Measurements from ENCODE around the gene SGSM2.

DNA sequence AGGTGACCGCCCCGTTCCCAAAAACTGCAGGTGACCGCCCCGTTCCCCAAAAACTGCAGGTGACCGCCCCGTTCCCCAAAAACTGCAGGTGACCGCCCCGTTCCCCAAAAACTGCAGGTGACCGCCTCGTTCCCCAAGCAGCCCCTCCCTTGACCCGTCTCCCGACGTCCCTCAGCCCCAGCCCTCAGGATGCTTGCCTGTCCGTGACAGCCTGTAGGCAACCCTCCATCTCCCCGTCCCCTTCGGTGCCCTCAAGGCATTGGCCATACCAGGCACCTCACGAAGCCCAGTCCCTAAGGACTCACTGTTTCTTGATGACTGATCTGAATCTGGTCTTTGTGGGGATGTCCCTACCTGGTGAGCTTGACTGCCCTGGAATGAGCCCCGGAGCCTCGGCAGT is 25.1 kb downstream of the SGSM2 start:
- TF ChIP-seq, protein P1, sequence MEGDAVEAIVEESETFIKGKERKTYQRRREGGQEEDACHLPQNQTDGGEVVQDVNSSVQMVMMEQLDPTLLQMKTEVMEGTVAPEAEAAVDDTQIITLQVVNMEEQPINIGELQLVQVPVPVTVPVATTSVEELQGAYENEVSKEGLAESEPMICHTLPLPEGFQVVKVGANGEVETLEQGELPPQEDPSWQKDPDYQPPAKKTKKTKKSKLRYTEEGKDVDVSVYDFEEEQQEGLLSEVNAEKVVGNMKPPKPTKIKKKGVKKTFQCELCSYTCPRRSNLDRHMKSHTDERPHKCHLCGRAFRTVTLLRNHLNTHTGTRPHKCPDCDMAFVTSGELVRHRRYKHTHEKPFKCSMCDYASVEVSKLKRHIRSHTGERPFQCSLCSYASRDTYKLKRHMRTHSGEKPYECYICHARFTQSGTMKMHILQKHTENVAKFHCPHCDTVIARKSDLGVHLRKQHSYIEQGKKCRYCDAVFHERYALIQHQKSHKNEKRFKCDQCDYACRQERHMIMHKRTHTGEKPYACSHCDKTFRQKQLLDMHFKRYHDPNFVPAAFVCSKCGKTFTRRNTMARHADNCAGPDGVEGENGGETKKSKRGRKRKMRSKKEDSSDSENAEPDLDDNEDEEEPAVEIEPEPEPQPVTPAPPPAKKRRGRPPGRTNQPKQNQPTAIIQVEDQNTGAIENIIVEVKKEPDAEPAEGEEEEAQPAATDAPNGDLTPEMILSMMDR (IDR thresholded peaks at IDR 0.05; ENCODE audit: insufficient read depth, low read length) = no peak
- TF ChIP-seq GABPA (IDR thresholded peaks at IDR 0.05; ENCODE audit: low read depth) = no peak
- TF ChIP-seq, protein P2, sequence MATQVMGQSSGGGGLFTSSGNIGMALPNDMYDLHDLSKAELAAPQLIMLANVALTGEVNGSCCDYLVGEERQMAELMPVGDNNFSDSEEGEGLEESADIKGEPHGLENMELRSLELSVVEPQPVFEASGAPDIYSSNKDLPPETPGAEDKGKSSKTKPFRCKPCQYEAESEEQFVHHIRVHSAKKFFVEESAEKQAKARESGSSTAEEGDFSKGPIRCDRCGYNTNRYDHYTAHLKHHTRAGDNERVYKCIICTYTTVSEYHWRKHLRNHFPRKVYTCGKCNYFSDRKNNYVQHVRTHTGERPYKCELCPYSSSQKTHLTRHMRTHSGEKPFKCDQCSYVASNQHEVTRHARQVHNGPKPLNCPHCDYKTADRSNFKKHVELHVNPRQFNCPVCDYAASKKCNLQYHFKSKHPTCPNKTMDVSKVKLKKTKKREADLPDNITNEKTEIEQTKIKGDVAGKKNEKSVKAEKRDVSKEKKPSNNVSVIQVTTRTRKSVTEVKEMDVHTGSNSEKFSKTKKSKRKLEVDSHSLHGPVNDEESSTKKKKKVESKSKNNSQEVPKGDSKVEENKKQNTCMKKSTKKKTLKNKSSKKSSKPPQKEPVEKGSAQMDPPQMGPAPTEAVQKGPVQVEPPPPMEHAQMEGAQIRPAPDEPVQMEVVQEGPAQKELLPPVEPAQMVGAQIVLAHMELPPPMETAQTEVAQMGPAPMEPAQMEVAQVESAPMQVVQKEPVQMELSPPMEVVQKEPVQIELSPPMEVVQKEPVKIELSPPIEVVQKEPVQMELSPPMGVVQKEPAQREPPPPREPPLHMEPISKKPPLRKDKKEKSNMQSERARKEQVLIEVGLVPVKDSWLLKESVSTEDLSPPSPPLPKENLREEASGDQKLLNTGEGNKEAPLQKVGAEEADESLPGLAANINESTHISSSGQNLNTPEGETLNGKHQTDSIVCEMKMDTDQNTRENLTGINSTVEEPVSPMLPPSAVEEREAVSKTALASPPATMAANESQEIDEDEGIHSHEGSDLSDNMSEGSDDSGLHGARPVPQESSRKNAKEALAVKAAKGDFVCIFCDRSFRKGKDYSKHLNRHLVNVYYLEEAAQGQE (IDR thresholded peaks at IDR 0.05; ENCODE audit: insufficient replicate concordance, low read depth) = no peak
- no peak for TF ChIP-seq SPI1 (IDR thresholded peaks at IDR 0.05; ENCODE audit: borderline replicate concordance, low read depth)
- TF ChIP-seq POLR2AphosphoS5 (IDR thresholded peaks at IDR 0.05; ENCODE audit: low read depth) = no peak
